Lower lobe of right lung (tissue), 2 donors: ENCODE measurements around the gene CMIP. TPM values are rescaled to one million over a fixed set of nuclear protein-coding genes. Genes with fewer than 3 reads are reported as not detected.

ENCODE experiments used
- ATAC-seq, 2 donors: fragments of 200-7000 bp; cut with Tn5 transposase; one replicate each; pipeline ENCODE4 v1.9.1; 2020 to 2022; ENCODE audit warnings: mild to moderate bottlenecking in 2 of 2, moderate library complexity in 2 of 2
- DNase-seq: peaks from one replicate; pipeline ENCODE4 v3.0.0-alpha.2; 2020
- H3K27ac ChIP-seq: fragments of 200-600 bp; one replicate; pipeline ENCODE4 v1.8.0; 2022
- H3K27me3 ChIP-seq: fragments of 200-600 bp; one replicate; pipeline ENCODE4 v1.8.0; 2022; ENCODE audit warnings: low read depth
- H3K36me3 ChIP-seq: fragments of 200-600 bp; one replicate; pipeline ENCODE4 v1.8.0; 2022; ENCODE audit warnings: mild to moderate bottlenecking
- H3K4me1 ChIP-seq: fragments of 200-600 bp; one replicate; pipeline ENCODE4 v1.8.0; 2022
- H3K4me3 ChIP-seq: fragments of 200-600 bp; one replicate; pipeline ENCODE4 v1.8.0; 2022; ENCODE audit warnings: mild to moderate bottlenecking
- H3K9me3 ChIP-seq: fragments of 200-600 bp; one replicate; pipeline ENCODE4 v1.8.0; 2022
- intact Hi-C: fragments of 100-400 bp; cut with DNase I; formaldehyde crosslinking; loops from one replicate; pipeline ENCODE4 v1.11.0; 2022
- total RNA-seq: library from RNA; stranded (reverse); fragmentation: NEBNext Ultra II Directional; extraction: Animal tissue kit (Norgen Biotek cat#: 25700); gene quantifications from one replicate; pipeline ENCODE4 v1.2.1, GENCODE V29; 2021
- TF ChIP-seq, protein P1 (sequence below): fragments of 200-600 bp; IDR thresholded peaks from one replicate; pipeline ENCODE4 v1.8.0; 2022; ENCODE audit warnings: antibody characterized with exemption, mild to moderate bottlenecking
- donor health status: DM: no; HTN: yes; CAD: no; lungs with severe emphysema.

CMIP gene
- total RNA-seq, 1 donor from 2014 or later, result 77.4 TPM

DNA sequence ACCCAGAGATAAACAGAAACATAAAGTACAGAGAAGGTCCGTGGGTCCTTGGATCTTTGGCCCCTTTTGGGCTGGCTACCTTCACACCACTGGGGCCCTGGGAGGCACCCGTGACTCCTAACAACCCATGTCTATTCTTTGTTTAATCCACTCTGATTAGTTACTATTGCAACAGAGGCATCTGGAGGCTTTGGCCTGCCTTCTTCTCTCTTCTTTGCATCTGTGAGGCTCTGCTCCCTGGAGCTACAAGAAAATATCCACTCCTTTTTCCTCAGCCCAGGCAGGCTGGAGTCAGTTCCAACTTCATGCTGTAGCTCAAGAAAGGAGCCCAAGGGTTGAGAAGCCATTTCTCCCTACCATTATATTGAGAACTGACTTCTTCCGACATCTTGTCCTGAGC lies 9.5 kb upstream of the CMIP start:
- DNase-seq, result no peak
- intact Hi-C loops, result no loop called here
- TF ChIP-seq, protein P1, sequence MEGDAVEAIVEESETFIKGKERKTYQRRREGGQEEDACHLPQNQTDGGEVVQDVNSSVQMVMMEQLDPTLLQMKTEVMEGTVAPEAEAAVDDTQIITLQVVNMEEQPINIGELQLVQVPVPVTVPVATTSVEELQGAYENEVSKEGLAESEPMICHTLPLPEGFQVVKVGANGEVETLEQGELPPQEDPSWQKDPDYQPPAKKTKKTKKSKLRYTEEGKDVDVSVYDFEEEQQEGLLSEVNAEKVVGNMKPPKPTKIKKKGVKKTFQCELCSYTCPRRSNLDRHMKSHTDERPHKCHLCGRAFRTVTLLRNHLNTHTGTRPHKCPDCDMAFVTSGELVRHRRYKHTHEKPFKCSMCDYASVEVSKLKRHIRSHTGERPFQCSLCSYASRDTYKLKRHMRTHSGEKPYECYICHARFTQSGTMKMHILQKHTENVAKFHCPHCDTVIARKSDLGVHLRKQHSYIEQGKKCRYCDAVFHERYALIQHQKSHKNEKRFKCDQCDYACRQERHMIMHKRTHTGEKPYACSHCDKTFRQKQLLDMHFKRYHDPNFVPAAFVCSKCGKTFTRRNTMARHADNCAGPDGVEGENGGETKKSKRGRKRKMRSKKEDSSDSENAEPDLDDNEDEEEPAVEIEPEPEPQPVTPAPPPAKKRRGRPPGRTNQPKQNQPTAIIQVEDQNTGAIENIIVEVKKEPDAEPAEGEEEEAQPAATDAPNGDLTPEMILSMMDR, result no peak
- Histone ChIP-seq H3K27me3 (no peaks in the 10 kb centered on the region), H3K27ac (no peak overlapping the region), H3K36me3 (no peaks in the 10 kb centered on the region), H3K9me3 (no peaks in the 10 kb centered on the region), H3K4me1 (peaks cover 8% of the 10 kb centered on the region), H3K4me3 (no peak overlapping the region)
- ATAC-seq, result no peak

DNA sequence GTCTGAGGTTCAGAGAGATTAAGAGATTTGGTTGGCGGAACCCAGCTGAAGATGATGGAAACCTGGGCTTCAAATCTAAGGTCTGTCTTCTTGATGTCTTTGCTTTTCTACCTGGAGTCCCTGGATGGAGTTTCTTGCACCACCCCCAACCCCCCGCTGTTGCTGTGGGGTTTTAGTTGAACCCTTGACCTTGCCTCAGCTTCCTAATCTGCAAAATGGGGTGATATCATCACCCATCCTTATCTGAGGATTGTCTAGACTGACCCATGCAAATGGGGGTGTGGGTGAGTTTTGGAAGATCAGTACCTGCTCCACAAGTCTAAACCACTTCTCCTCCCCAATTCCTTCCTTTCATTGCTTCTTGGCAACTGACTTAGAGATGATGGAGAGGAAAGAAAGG lies 9.0 kb upstream of the CMIP start:
- H3K27me3 ChIP-seq, result no peaks in the 10 kb centered on the region
- TF ChIP-seq, protein P1, result no peak
- no peaks in the 10 kb centered on the region for H3K36me3 ChIP-seq
- H3K4me1 ChIP-seq, result peaks cover 8% of the 10 kb centered on the region
- no peak overlapping the region for H3K27ac ChIP-seq
- no peak overlapping the region for H3K4me3 ChIP-seq
- intact Hi-C loops, result no loop called here
- DNase-seq (no peak), ATAC-seq (no peak)
- no peaks in the 10 kb centered on the region for H3K9me3 ChIP-seq

DNA sequence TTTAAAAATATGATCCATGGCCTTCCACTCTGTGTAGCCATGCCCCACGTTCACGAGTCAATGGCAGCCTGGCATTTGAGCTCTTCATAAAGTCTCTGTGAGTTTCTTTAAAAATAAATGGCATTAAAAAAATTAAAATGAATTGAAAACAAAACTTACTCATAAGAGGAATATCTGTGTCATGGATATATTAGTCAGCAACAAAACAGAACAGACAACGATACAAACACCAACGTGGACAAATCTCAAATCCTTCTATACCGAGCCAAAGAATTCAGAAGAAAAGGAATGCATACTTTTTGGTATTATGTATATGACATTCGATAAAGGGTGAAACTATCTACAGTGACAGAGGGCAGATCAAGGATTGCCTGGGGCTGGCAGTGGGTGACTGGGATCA lies 8.2 kb upstream of the CMIP start:
- H3K27ac ChIP-seq, result no peak overlapping the region
- H3K4me1 ChIP-seq, result peaks cover 8% of the 10 kb centered on the region
- H3K9me3 ChIP-seq, result no peaks in the 10 kb centered on the region
- no peak overlapping the region for H3K4me3 ChIP-seq
- ATAC-seq (no peak), DNase-seq (no peak)
- H3K27me3 ChIP-seq, result no peaks in the 10 kb centered on the region
- intact Hi-C loops, result no loop called here
- TF ChIP-seq, protein P1, result no peak
- no peaks in the 10 kb centered on the region for H3K36me3 ChIP-seq

DNA sequence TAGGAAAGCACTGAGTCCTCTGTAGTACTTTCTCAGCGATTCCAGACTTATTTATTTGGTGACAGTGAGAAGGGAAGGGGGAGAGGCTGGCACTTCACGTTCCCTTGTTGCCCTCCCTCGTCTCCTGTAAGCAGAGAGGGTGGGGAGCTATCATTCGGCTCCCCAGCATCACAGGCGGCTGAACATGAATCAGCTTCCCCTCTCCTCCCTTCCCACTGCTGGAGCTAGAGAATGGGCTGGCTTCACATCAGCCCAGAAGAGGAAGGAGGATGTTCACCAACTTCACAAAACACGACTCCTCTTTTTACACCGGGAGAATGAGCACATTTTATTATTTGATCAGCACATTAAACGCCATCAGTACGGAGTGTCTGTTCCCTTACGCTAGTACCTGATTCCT lies 6.7 kb upstream of the CMIP start:
- no peaks in the 10 kb centered on the region for H3K27me3 ChIP-seq
- peak; percentile 40 to 61 for ATAC-seq
- no peaks in the 10 kb centered on the region for H3K9me3 ChIP-seq
- H3K36me3 ChIP-seq, result no peaks in the 10 kb centered on the region
- H3K27ac ChIP-seq, result no peak overlapping the region
- no peak overlapping the region for H3K4me3 ChIP-seq
- TF ChIP-seq, protein P1, result no peak
- H3K4me1 ChIP-seq, result peaks cover 8% of the 10 kb centered on the region
- no peak for DNase-seq
- intact Hi-C loops, result no loop called here

DNA sequence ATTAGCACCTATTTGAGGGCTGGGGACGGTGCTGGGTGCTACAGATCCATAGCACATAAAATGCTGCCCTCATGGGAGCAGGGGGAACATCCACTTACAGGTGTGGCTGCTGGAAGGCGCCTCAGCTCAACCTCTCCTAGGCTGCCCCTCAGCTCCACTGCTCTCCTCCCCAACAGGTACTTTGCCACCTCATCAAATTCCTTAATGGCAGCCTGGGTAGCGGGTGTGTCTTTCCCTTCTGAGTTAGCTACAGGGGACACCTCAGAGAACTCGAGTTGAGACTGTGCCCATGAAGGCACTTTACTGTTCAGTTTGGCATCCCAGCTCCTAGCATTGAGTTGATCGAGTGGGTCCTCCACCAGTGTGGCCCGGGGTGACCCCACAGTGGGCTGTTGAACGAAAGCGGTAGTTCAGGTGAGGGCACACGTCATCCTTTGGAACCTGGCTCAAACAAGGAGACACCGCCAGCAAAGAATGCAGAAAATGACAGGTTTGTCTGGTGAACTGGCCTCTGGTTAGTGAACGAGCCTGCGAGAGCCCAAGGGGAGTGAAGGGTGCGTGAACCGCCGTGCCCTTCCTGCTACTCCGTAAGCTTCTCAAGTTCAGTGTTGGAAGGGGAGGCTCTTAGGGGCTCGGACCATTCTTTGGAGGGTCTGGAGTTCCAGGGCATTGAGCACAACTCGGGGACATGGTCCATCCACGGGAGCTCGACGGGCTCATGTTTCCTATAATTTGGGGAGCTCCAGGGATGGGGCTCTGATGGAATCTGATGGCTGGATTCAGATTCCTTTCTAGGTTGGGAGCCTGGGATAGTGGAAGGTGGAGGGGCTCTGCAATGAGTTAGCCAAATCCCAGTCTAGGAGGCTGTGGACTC lies 3.5 kb upstream of the CMIP start:
- no peak overlapping the region for H3K4me3 ChIP-seq
- H3K9me3 ChIP-seq, result no peaks in the 10 kb centered on the region
- TF ChIP-seq, protein P1, result no peak
- no peaks in the 10 kb centered on the region for H3K36me3 ChIP-seq
- DNase-seq (no peak), ATAC-seq (peak in 1 of 2 donors; percentile 13)
- no peaks in the 10 kb centered on the region for H3K27me3 ChIP-seq
- intact Hi-C loops, result no loop called here
- H3K27ac ChIP-seq, result no peak overlapping the region
- H3K4me1 ChIP-seq, result peaks cover 8% of the 10 kb centered on the region
